Fibroblast of villous mesenchyme (primary cell): ENCODE measurements around the gene TGFB1. TPM values are rescaled to one million over a fixed set of nuclear protein-coding genes. Genes with fewer than 3 reads are reported as not detected.
A peak's percentile ranks its signal among the peaks of the same experiment; 100 is the strongest.

Experiments
- DNase-seq: peaks from one replicate; pipeline ENCODE4 v3.0.0-alpha.2; 2010; ENCODE audit warnings: low read depth
- H3K4me3 ChIP-seq: 2 replicates; pipeline ENCODE4 v1.5.1; 2011; ENCODE audit warnings: low read depth, mild to moderate bottlenecking, low read length
- CTCF ChIP-seq: IDR thresholded peaks from 2 replicates; pipeline ENCODE4 v1.5.1; 2012; ENCODE audit warnings: low read depth, mild to moderate bottlenecking, low read length; ENCODE audit not compliant: insufficient read depth
- total RNA-seq: library from RNA; depleted of rRNA; stranded (reverse); fragments of >200 nt; gene quantifications from 2 replicates; pipeline ENCODE4 v1.2.3, GENCODE V29; 2012

TGFB1 gene
- total RNA-seq, 1 donor, result 7.8 TPM

- no peak for TF ChIP-seq CTCF
- no peak overlapping the region for H3K4me3 ChIP-seq
- DNase-seq, result no peak
Measured at GRCh38 chr19:41318696-41319499, 34.8 kb downstream of the TGFB1 start.

GRCh38 chr19:41316306-41316920 lies 37.3 kb downstream of the TGFB1 start:
- no peak for TF ChIP-seq CTCF
- H3K4me3 ChIP-seq, result no peak overlapping the region
- no peak for DNase-seq

GRCh38 chr19:41311613-41312012 lies 42.1 kb downstream of the TGFB1 start:
- no peak for DNase-seq
- TF ChIP-seq CTCF, result no peak
- H3K4me3 ChIP-seq, result peak overlapping the region; percentile 87

GRCh38 chr19:41311072-41311471 lies 42.6 kb downstream of the TGFB1 start:
- peak overlapping the region; percentile 87 for H3K4me3 ChIP-seq
- TF ChIP-seq CTCF, result no peak
- DNase-seq, result peak; percentile 27

- no peak for TF ChIP-seq CTCF
- H3K4me3 ChIP-seq, result peak within 1 kb of the TSS; percentile 87
- peak; percentile 91 for DNase-seq
Measured at GRCh38 chr19:41310033-41310831, 43.5 kb downstream of the TGFB1 start, which contains the start of gene CCDC97. Gene CCDC97, plus strand, starts transcription at chr19:41310172. Its CDS starts 139 bp downstream, at chr19:41310311.

- DNase-seq, result peak; percentile 37
- no peak for TF ChIP-seq CTCF
- H3K4me3 ChIP-seq, result peak overlapping the region; percentile 87
Measured at GRCh38 chr19:41309180-41310032, 44.3 kb downstream of the TGFB1 start.
